A673 (cell line): Measurements from ENCODE around the gene ETNK2. TPM values are rescaled to one million over a fixed set of nuclear protein-coding genes. Genes with fewer than 3 reads are reported as not detected.

ENCODE experiments used
- BruUV-seq: library from RNA; stranded (reverse); fragments of 400-500 nt; replicated peaks from 2 replicates; lab custom pipeline; 2021; lab: Mats Ljungman, UMichigan
- CTCF ChIA-PET: fragments of 300-600 bp; sonication (Branson Sonifier 250); formaldehyde crosslinking; loops from one replicate; lab custom pipeline; 2022; ENCODE audit warnings: antibody characterized with exemption; lab: Charles Lee
- POLR2A ChIA-PET: fragments of 300-600 bp; sonication (Branson Sonifier 250); formaldehyde crosslinking; loops from one replicate; lab custom pipeline; 2022; ENCODE audit warnings: antibody characterized with exemption; ENCODE audit not compliant: low non-redundant PET; lab: Charles Lee
- DNase-seq: peaks from one replicate; pipeline ENCODE4 v3.0.0-alpha.2; 2015; ENCODE audit warnings: low spot score
- H3K27ac ChIP-seq: fragments of 200-600 bp; sonication (generic); 2 replicates; pipeline ENCODE4 v1.5.1; 2016; ENCODE audit warnings: mixed run types, low read depth, mild to moderate bottlenecking, mixed read lengths, antibody characterized with exemption, low read length; ENCODE audit not compliant: poor library complexity, severe bottlenecking
- H3K27me3 ChIP-seq: fragments of 200-600 bp; sonication (generic); replicated peaks from 2 replicates; pipeline ENCODE4 v1.6.1; 2017; ENCODE audit warnings: mixed run types, low read depth, mild to moderate bottlenecking, mixed read lengths, antibody characterized with exemption, low read length; ENCODE audit not compliant: insufficient read depth, poor library complexity
- H3K36me3 ChIP-seq: fragments of 200-600 bp; sonication (generic); 2 replicates; pipeline ENCODE4 v1.6.1; 2016; ENCODE audit warnings: mixed run types, mild to moderate bottlenecking, mixed read lengths, antibody characterized with exemption, low read length; ENCODE audit not compliant: insufficient read depth, poor library complexity, severe bottlenecking
- H3K4me1 ChIP-seq: fragments of 200-600 bp; sonication (generic); 2 replicates; pipeline ENCODE4 v1.6.1; 2017; ENCODE audit warnings: mixed run types, mild to moderate bottlenecking, mixed read lengths, antibody characterized with exemption, low read length; ENCODE audit not compliant: insufficient read depth, poor library complexity, severe bottlenecking
- H3K4me3 ChIP-seq: fragments of 200-600 bp; sonication (generic); 2 replicates; pipeline ENCODE4 v1.5.1; 2016; ENCODE audit warnings: low read depth, mixed run types, mild to moderate bottlenecking, mixed read lengths, low read length; ENCODE audit not compliant: poor library complexity, severe bottlenecking
- H3K9me3 ChIP-seq: fragments of 200-600 bp; sonication (generic); 2 replicates; pipeline ENCODE4 v1.6.1; 2016; ENCODE audit warnings: mixed run types, low read depth, mild to moderate bottlenecking, mixed read lengths, antibody characterized with exemption, low read length; ENCODE audit not compliant: poor library complexity, severe bottlenecking
- EZH2 ChIP-seq: fragments of 200-600 bp; sonication (generic); IDR thresholded peaks from 2 replicates; pipeline ENCODE4 v1.6.1; 2017; ENCODE audit warnings: borderline replicate concordance, low read depth, mild to moderate bottlenecking, mixed read lengths, antibody characterized with exemption, low read length; ENCODE audit not compliant: poor library complexity, severe bottlenecking
- intact Hi-C: fragments of 100-400 bp; cut with micrococcal nuclease; formaldehyde crosslinking; loops from one replicate; pipeline ENCODE4 v1.10.0; 2022; ENCODE audit not compliant: unreplicated experiment
- total RNA-seq: library from RNA; stranded (reverse); gene quantifications from 2 replicates; pipeline ENCODE4 v1.2.3, GENCODE V29; 2021
- TF ChIP-seq, protein P1 (sequence below): fragments of 300-800, 200-600 bp; sonication (generic); conservative IDR thresholded peaks from 2 replicates; pipeline ENCODE4 v1.5.1; 2017; ENCODE audit warnings: low read depth, mild to moderate bottlenecking, antibody characterized with exemption, low read length, moderate library complexity, mixed read lengths

The ETNK2 gene
- total RNA-seq, 1 experiment from 2014 or later: 8.3 TPM

GRCh38 chr1:204167730-204168129 is 15.9 kb upstream of the ETNK2 start:
- POLR2A ChIA-PET: no interaction called here
- no peak for TF ChIP-seq EZH2
- TF ChIP-seq, protein P1, sequence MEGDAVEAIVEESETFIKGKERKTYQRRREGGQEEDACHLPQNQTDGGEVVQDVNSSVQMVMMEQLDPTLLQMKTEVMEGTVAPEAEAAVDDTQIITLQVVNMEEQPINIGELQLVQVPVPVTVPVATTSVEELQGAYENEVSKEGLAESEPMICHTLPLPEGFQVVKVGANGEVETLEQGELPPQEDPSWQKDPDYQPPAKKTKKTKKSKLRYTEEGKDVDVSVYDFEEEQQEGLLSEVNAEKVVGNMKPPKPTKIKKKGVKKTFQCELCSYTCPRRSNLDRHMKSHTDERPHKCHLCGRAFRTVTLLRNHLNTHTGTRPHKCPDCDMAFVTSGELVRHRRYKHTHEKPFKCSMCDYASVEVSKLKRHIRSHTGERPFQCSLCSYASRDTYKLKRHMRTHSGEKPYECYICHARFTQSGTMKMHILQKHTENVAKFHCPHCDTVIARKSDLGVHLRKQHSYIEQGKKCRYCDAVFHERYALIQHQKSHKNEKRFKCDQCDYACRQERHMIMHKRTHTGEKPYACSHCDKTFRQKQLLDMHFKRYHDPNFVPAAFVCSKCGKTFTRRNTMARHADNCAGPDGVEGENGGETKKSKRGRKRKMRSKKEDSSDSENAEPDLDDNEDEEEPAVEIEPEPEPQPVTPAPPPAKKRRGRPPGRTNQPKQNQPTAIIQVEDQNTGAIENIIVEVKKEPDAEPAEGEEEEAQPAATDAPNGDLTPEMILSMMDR: no peak

DNA sequence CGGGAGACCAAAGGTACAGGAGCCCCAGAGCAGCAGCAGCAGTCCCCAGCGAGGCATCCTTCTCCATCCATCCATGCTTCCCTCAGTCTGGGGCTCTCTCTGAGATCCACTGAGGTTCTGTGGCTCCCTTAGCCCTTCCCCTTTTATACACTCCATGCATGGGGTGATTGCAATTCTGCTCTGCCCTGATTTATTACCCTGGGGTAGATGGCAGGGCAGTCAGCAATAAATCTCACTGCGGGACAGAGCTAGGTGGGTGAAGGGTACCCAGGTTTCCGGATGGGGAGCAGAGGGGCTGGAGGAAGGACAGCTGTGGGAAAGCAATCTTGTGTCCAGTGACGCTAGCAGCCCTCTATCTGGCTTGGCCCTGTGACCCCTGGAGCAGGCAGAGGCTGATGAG is 14.4 kb upstream of the ETNK2 start, which contains the start of gene REN:
Gene REN (minus strand): TSS at position 119 of the 400 bp plus-strand sequence. CDS start 44 bp downstream, at position 75.
- H3K27ac ChIP-seq: no peak within 1 kb of the TSS
- H3K9me3 ChIP-seq: peaks cover 13% of the 10 kb centered on the region
- H3K4me1 ChIP-seq: peaks cover 3% of the 10 kb centered on the region
- ChIA-PET POLR2A (no interaction called here), CTCF (no interaction called here)
- no peak for TF ChIP-seq EZH2
- TF ChIP-seq, protein P1: no peak
- H3K36me3 ChIP-seq: no peaks in the 10 kb centered on the region
- intact Hi-C loops: no loop called here
- no peak within 1 kb of the TSS for H3K4me3 ChIP-seq
- DNase-seq: no peak
- H3K27me3 ChIP-seq: no peaks in the 10 kb centered on the region
- no TSS peak for BruUV-seq

More at GRCh38 chr1:204167730-204168129, 15.9 kb upstream of the ETNK2 start:
- CTCF ChIA-PET: no interaction called here
- no peak overlapping the region for H3K4me3 ChIP-seq
- no TSS peak for BruUV-seq
- no peak for DNase-seq
- intact Hi-C loops: no loop called here
- H3K27me3 ChIP-seq: no peaks in the 10 kb centered on the region
- H3K36me3 ChIP-seq: no peaks in the 10 kb centered on the region
- H3K9me3 ChIP-seq: peaks cover 13% of the 10 kb centered on the region
- no peak overlapping the region for H3K27ac ChIP-seq
- no peaks in the 10 kb centered on the region for H3K4me1 ChIP-seq

DNA sequence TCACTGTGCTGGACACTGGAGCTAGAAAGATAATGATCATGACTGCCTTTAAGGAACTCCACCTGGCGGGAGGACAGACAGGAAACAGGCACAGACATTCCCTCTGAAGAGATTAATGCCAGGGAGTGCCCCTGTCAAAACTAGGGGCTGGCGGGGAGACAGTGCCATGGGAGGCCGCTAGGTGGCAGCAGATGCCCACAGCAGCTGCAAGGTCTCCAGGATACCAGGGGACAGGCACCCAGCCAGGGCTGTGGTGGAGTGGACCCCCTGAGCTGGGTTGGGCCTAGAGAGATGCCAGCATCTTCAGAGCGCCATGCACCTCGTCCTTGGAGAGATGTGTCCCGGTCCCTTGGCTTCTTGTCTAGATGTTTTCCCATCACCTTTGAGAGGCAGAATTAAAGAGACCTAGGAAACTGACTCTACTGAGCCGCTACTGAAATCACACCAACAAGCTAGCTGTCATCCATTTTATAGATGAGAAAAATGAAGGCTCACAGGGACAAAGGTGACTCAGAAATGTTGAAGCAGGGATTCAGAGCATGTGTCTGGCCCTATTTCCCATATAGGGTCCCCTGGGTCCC is 10.7 kb upstream of the ETNK2 start:
- no peaks in the 10 kb centered on the region for H3K36me3 ChIP-seq
- H3K4me3 ChIP-seq: no peak overlapping the region
- ChIA-PET CTCF (interaction anchor here (0.6 to 1.9 kb wide), 8 partner anchors 9 to 291 kb away, joined by 3 to 12 read pairs (median 5); no protein-coding TSS in a partner anchor), POLR2A (interaction anchor here (0.5 kb wide), 1 partner anchor 19 kb away, joined by 14 read pairs; no protein-coding TSS in a partner anchor)
- peak; percentile 85 for DNase-seq
- TF ChIP-seq EZH2: no peak
- TF ChIP-seq, protein P1: peak; percentile 99
- BruUV-seq: no TSS peak
- H3K4me1 ChIP-seq: peaks cover 3% of the 10 kb centered on the region
- H3K27me3 ChIP-seq: no peaks in the 10 kb centered on the region
- H3K27ac ChIP-seq: no peak overlapping the region
- H3K9me3 ChIP-seq: no peaks in the 10 kb centered on the region
- intact Hi-C loops: loop anchor here (1.0 to 2.0 kb wide), 4 partner anchors 45 to 338 kb away; partner anchors contain the start of gene SNRPE
